CD4-positive, alpha-beta memory T cell (primary cell): ENCODE measurements around the gene PMM2. TPM values are rescaled to one million over a fixed set of nuclear protein-coding genes. Genes with fewer than 3 reads are reported as not detected.

ENCODE experiments used
- CTCF ChIA-PET: fragments of 350-600 bp; sonication (Branson Sonifier 250); formaldehyde crosslinking; loops from one replicate; lab custom pipeline; 2021; ENCODE audit warnings: inconsistent platforms; ENCODE audit not compliant: partially characterized antibody; lab: Charles Lee
- POLR2A ChIA-PET: fragments of 350-600 bp; sonication (Branson Sonifier 250); formaldehyde crosslinking; loops from one replicate; lab custom pipeline; 2021; ENCODE audit not compliant: partially characterized antibody; lab: Charles Lee
- DNase-seq, 5 donors: peaks; one replicate each; pipeline versions ENCODE4 v3.0.0 to v3.0.0-alpha.2; 2020 to 2022; ENCODE audit warnings: mixed read lengths in 1 of 5
- H3K27ac ChIP-seq: one replicate; pipeline ENCODE4 v1.7.0; 2013; ENCODE audit warnings: low read depth, low read length
- H3K27me3 ChIP-seq: 2 replicates; pipeline ENCODE4 v1.7.0; 2013; ENCODE audit warnings: mild to moderate bottlenecking, low read length, moderate library complexity; ENCODE audit not compliant: insufficient read depth
- H3K36me3 ChIP-seq: 2 replicates; pipeline ENCODE4 v1.7.0; 2013; ENCODE audit warnings: mild to moderate bottlenecking, low read length, moderate library complexity; ENCODE audit not compliant: insufficient read depth
- H3K4me1 ChIP-seq: 2 replicates; pipeline ENCODE4 v1.7.0; 2013; ENCODE audit warnings: mild to moderate bottlenecking, low read length, moderate library complexity; ENCODE audit not compliant: insufficient read depth
- H3K4me3 ChIP-seq, 2 donors: one replicate each; pipeline ENCODE4 v1.7.0; 2013; ENCODE audit warnings: low read length in 2 of 2, mild to moderate bottlenecking in 1 of 2
- H3K9me3 ChIP-seq, 2 donors: one replicate each; pipeline ENCODE4 v1.7.0; 2013; ENCODE audit warnings: low read length in 2 of 2, control low read depth in 1 of 2; ENCODE audit not compliant: control insufficient read depth in 1 of 2
- H3K27ac Mint-ChIP-seq, 7 donors: one replicate each; pipeline ENCODE4 v1.8.0; 2020 to 2021; ENCODE audit warnings: mixed read lengths in 7 of 7, mild to moderate bottlenecking in 6 of 7, inconsistent platforms in 3 of 7, moderate library complexity in 3 of 7
- H3K27me3 Mint-ChIP-seq, 2 donors: one replicate each; pipeline ENCODE4 v1.8.0; 2020 to 2021; ENCODE audit warnings: mixed read lengths in 2 of 2
- H3K36me3 Mint-ChIP-seq, 2 donors: one replicate each; pipeline ENCODE4 v1.8.0; 2020 to 2021; ENCODE audit warnings: mixed read lengths in 2 of 2, inconsistent platforms in 1 of 2, mild to moderate bottlenecking in 1 of 2
- H3K4me1 Mint-ChIP-seq, 4 donors: one replicate each; pipeline ENCODE4 v1.8.0; 2020 to 2021; ENCODE audit warnings: mixed read lengths in 4 of 4, mild to moderate bottlenecking in 1 of 4
- H3K4me3 Mint-ChIP-seq, 8 donors: one replicate each; pipeline ENCODE4 v1.8.0; 2020 to 2021; ENCODE audit warnings: mixed read lengths in 8 of 8, mild to moderate bottlenecking in 7 of 8, moderate library complexity in 6 of 8, inconsistent platforms in 3 of 8
- H3K9me3 Mint-ChIP-seq, 8 donors: one replicate each; pipeline ENCODE4 v1.8.0; 2020 to 2021; ENCODE audit warnings: mixed read lengths in 8 of 8, mild to moderate bottlenecking in 5 of 8, inconsistent platforms in 3 of 8, moderate library complexity in 1 of 8
- intact Hi-C: fragments of 100-400 bp; cut with micrococcal nuclease; formaldehyde crosslinking; loops from one replicate; pipeline ENCODE4 v1.15.1; 2023
- polyA plus RNA-seq, 2 donors: library from polyadenylated mRNA; unstranded; fragments of 300-500 nt; fragmentation: Illumina TruSeq; gene quantifications; one replicate each; pipeline ENCODE4 v1.2.3, GENCODE V29; 2021
- total RNA-seq, 2 experiments: library from RNA; stranded (reverse); gene quantifications; one replicate each; pipeline ENCODE4 v1.2.3, GENCODE V29; 2021

The PMM2 gene
- total and polyA plus RNA-seq, 4 experiments from 2014 or later = 21.2 to 61.7 (median 43.4) TPM

GRCh38 chr16:8892101-8892575 lies 94.5 kb downstream of the PMM2 start:
- peaks cover 14% of the 10 kb centered on the region for H3K4me1 ChIP-seq
- Mint-ChIP-seq H3K27ac (peak overlapping the region; percentile 79 to 98 (median 94)), H3K9me3 (no peaks in the 10 kb centered on the region), H3K4me1 (peaks cover 9 to 24% (median 14%) of the 10 kb centered on the region in 4 donors), H3K4me3 (peak overlapping the region; percentile 23 to 61 (median 44)), H3K36me3 (peaks cover 30 to 67% of the 10 kb centered on the region in 2 donors), H3K27me3 (no peaks in the 10 kb centered on the region)
- H3K27me3 ChIP-seq = no peaks in the 10 kb centered on the region
- peaks cover 42% of the 10 kb centered on the region for H3K36me3 ChIP-seq
- POLR2A ChIA-PET = interaction anchor here (0.5 to 1.6 kb wide), 4 partner anchors 12 to 269 kb away, joined by 3 to 6 read pairs (median 3); partner anchors contain the start of gene HAPSTR1
- DNase-seq = no peak
- CTCF ChIA-PET = interaction anchor here (0.7 to 3.6 kb wide), 5 partner anchors 9 to 137 kb away, joined by 3 to 23 read pairs (median 3); partner anchors contain the start of gene CARHSP1
- intact Hi-C loops = loop anchor here (5.0 kb wide), 1 partner anchor 45 kb away; no protein-coding TSS in a partner anchor
- peak overlapping the region; percentile 43 for H3K27ac ChIP-seq
- H3K9me3 ChIP-seq = no peaks in the 10 kb centered on the region
- H3K4me3 ChIP-seq = no peak overlapping the region

- peak overlapping the region in 3 of 7 donors; percentile 1 to 96 (median 31) for H3K27ac Mint-ChIP-seq
- H3K36me3 Mint-ChIP-seq = peaks cover 38 to 76% of the 10 kb centered on the region in 2 donors
- intact Hi-C loops = loop anchor here (5.0 kb wide), 1 partner anchor 44 kb away; no protein-coding TSS in a partner anchor
Observed at GRCh38 chr16:8893426-8893825, 95.8 kb downstream of the PMM2 start.

GRCh38 chr16:8893976-8894690 lies 96.5 kb downstream of the PMM2 start:
- ChIA-PET POLR2A (no interaction called here), CTCF (interaction anchor here (3.6 kb wide), 1 partner anchor 115 kb away, joined by 18 read pairs; no protein-coding TSS in a partner anchor)
- H3K27ac Mint-ChIP-seq = peak overlapping the region in 3 of 7 donors; percentile 30 to 96 (median 57)
- peaks cover 42 to 83% of the 10 kb centered on the region in 2 donors for H3K36me3 Mint-ChIP-seq
- Histone ChIP-seq H3K27ac (no peak overlapping the region), H3K36me3 (peaks cover 60% of the 10 kb centered on the region), H3K4me1 (peaks cover 14% of the 10 kb centered on the region), H3K4me3 (no peak overlapping the region), H3K27me3 (no peaks in the 10 kb centered on the region), H3K9me3 (no peaks in the 10 kb centered on the region)
- H3K4me3 Mint-ChIP-seq = no peak overlapping the region
- intact Hi-C loops = loop anchor here (5.0 kb wide), 1 partner anchor 43 kb away; no protein-coding TSS in a partner anchor
- no peak for DNase-seq
- peaks cover 7 to 21% (median 11%) of the 10 kb centered on the region in 4 donors for H3K4me1 Mint-ChIP-seq
- no peaks in the 10 kb centered on the region for H3K27me3 Mint-ChIP-seq
- H3K9me3 Mint-ChIP-seq = no peaks in the 10 kb centered on the region

More at GRCh38 chr16:8893426-8893825, 95.8 kb downstream of the PMM2 start:
- ChIA-PET CTCF (interaction anchor here (3.6 kb wide), 1 partner anchor 116 kb away, joined by 18 read pairs; no protein-coding TSS in a partner anchor), POLR2A (no interaction called here)
- Mint-ChIP-seq H3K4me1 (peaks cover 7 to 21% (median 11%) of the 10 kb centered on the region in 4 donors), H3K4me3 (no peak overlapping the region), H3K9me3 (no peaks in the 10 kb centered on the region), H3K27me3 (no peaks in the 10 kb centered on the region)
- Histone ChIP-seq H3K36me3 (peaks cover 52% of the 10 kb centered on the region), H3K27ac (no peak overlapping the region), H3K27me3 (no peaks in the 10 kb centered on the region), H3K4me1 (peaks cover 14% of the 10 kb centered on the region), H3K9me3 (no peaks in the 10 kb centered on the region), H3K4me3 (no peak overlapping the region)
- no peak for DNase-seq

GRCh38 chr16:8894736-8895334 lies 97.2 kb downstream of the PMM2 start:
- Histone ChIP-seq H3K36me3 (peaks cover 67% of the 10 kb centered on the region), H3K9me3 (no peaks in the 10 kb centered on the region), H3K4me3 (no peak overlapping the region), H3K27ac (no peak overlapping the region), H3K4me1 (peaks cover 14% of the 10 kb centered on the region), H3K27me3 (no peaks in the 10 kb centered on the region)
- peaks cover 49 to 90% of the 10 kb centered on the region in 2 donors for H3K36me3 Mint-ChIP-seq
- peak overlapping the region in 2 of 7 donors; percentile 57 to 76 for H3K27ac Mint-ChIP-seq
- CTCF ChIA-PET = interaction anchor here (0.7 to 1.1 kb wide), 3 partner anchors 75 to 245 kb away, joined by 3 read pairs; no protein-coding TSS in a partner anchor
- H3K9me3 Mint-ChIP-seq = no peaks in the 10 kb centered on the region
- no peaks in the 10 kb centered on the region for H3K27me3 Mint-ChIP-seq
- peaks cover 7 to 21% (median 11%) of the 10 kb centered on the region in 4 donors for H3K4me1 Mint-ChIP-seq
- intact Hi-C loops = loop anchor here (5.0 kb wide), 1 partner anchor 42 kb away; no protein-coding TSS in a partner anchor
- DNase-seq = no peak
- POLR2A ChIA-PET = no interaction called here
- no peak overlapping the region for H3K4me3 Mint-ChIP-seq

- no peak for DNase-seq
- no peaks in the 10 kb centered on the region for H3K27me3 ChIP-seq
- POLR2A ChIA-PET = no interaction called here
- H3K9me3 ChIP-seq = no peaks in the 10 kb centered on the region
- Mint-ChIP-seq H3K36me3 (peaks cover 69 to 90% of the 10 kb centered on the region in 2 donors), H3K9me3 (no peaks in the 10 kb centered on the region), H3K4me1 (no peaks in the 10 kb centered on the region), H3K27ac (peak overlapping the region in 2 of 7 donors; percentile 8 to 41), H3K27me3 (no peaks in the 10 kb centered on the region), H3K4me3 (no peak overlapping the region)
- no peak overlapping the region for H3K4me3 ChIP-seq
- H3K36me3 ChIP-seq = peaks cover 91% of the 10 kb centered on the region
- intact Hi-C loops = no loop called here
- CTCF ChIA-PET = interaction anchor here (1.1 to 2.4 kb wide), 5 partner anchors 15 to 238 kb away, joined by 3 to 7 read pairs (median 5); no protein-coding TSS in a partner anchor
- H3K27ac ChIP-seq = no peak overlapping the region
- no peaks in the 10 kb centered on the region for H3K4me1 ChIP-seq
Observed at GRCh38 chr16:8898660-8899318, 101.2 kb downstream of the PMM2 start.
